GM19452 (cell line): ENCODE measurements around the gene NOC2L.
"Not testable (repeated sequence)": the region's sequence is repeated elsewhere in the genome, so short reads cannot be mapped to it uniquely, and the experiment has no call there.

ENCODE experiments used
- ATAC-seq: cut with Tn5 transposase; IDR thresholded peaks from one replicate; pipeline ENCODE4 v1.9.1; 2021; ENCODE audit not compliant: unreplicated experiment

NOC2L gene

DNA sequence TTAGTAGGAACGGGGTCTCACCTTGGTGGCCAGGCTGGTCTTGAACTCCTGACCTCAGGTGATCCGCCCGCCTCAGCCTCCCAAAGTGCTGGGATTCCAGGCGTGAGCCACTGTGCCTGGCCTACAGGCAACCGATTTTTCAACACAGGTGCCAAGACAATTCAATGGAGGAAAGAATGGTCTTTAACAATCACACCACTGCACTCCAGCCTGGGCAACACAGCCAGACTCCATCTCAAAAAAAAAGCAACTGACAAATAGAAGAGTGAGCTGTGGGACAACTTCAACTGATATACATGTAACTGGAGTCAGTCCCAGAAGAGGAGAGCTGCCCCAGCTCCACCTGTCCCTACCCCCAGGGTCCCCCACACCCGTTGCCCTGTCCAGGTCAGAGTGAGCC, 35.5 kb upstream of the NOC2L start:
- ATAC-seq, result not testable (repeated sequence)

DNA sequence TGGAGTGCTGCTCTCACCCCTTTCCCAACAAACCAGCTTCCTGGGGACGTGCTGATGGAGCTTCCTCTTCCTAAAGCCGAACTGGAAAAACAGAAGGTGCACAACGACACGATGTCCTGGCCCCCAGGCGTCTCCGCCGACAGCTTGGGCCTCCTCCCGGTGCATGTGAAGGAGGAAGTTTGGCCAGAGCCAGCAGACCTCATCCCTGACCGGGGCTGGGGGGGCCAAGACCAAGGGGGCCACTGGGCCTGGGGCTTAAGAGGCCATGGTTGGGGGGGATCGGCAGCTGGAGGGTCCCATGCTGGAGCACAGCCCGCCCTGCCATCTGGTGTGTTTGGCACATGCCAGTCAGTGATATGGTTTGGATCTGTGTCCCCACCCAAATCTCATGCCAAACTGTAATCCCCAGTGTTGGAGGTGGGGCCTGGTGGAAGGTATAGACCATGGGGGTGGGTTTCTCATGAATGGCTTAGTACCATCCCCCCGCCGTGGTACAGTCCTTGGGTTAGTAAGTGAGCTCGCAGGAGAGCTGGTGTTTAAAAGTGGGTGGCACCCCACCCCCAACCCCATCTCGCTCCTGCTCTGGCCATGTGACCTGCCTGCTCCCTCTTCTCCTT, 34.4 kb upstream of the NOC2L start:
- ATAC-seq, result no peak

DNA sequence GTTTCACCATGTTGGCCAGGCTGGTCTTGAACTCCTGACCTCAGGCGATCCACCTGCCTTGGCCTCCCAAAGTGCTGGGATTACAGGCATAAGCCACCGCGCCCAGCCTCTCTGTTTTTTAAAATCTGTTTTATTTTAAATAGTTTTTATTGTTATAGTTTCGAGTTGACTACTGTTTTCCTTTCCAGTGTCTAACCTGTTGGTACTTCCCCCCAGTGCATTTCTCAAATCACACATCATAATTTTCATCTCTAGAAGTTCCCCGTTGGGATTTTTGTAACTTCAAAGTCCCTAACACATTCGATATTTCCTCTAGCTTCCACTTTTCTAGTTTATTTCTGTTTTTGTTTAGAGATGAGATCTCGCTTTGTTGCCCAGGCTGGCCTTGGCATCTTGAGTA, 33.3 kb upstream of the NOC2L start:
- no peak for ATAC-seq

DNA sequence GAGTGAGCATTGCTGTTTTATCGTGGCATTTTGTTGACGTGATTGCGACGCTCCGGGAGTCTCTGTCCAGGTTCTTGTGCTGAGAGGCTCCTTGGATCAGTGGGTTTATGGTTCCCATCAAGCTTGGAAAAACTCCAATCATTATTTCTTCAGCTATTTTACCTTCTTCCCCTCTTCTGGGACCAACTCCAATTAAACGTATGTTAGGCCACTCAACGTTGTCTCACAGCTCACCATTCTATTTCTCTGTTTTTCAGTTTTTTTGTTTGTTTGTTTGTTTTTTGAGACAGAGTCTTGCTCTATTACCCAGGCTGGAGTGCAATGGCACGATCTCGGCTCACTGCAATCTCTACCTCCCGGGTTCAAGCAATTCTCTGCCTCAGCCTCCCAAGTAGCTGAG, 32.8 kb upstream of the NOC2L start:
- no peak for ATAC-seq

DNA sequence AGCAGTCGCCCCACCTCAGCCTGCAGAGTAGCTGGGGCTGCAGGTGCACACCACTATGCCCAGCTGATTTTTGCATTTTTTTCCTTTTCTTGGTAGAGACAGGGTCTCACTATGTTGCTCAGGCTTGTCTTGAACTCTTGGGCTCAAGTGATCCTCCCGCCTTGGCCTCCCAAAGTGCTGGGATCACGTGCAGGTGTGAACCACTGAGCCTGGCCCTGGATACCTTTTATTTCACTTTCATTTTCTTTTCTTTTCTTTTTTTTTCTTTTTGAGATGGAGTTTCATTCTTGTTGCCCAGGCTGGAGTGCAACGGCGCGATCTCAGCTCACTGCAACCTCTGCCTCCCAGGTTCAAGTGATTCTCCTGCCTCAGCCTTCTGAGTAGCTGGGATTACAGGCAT, 32.2 kb upstream of the NOC2L start:
- ATAC-seq, result not testable (repeated sequence)

DNA sequence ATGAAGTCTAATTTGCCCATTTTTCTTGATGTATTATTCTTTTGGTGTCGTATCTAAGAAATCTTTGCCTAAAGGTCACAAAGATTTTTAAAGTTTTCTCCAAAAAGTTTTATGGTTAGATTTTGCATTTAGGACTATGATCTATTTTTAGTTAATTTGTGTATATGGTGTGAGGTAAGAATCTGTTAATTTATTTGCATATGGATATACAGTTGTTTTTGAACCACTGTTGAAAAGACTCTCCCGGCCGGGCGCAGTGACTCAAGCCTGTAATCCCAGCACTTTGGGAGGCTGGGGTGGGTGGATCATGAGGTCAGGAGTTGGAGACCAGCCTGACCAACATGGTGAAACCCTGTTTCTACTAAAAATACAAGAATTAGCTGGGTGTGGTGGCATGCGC, 29.0 kb upstream of the NOC2L start:
- not testable (repeated sequence) for ATAC-seq

DNA sequence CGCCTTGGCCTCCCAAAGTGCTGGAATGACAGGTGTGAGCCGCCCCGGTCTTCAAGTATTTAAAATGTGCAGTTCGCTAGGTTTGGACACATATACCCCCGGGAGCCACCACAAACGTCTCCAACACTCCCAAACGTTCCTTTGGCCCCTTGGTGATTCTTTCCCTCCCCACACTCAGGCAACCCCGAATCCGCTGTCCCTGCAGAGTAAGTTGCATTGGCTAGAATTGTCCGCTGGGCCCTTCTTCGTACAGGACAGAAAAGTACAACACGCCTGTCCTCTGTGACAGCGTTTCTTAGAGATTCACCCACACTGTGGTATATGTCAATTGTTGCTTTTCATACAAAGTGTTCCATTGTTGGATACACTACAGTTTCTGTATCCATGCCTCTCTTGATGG, 26.1 kb upstream of the NOC2L start:
- ATAC-seq, result no peak

DNA sequence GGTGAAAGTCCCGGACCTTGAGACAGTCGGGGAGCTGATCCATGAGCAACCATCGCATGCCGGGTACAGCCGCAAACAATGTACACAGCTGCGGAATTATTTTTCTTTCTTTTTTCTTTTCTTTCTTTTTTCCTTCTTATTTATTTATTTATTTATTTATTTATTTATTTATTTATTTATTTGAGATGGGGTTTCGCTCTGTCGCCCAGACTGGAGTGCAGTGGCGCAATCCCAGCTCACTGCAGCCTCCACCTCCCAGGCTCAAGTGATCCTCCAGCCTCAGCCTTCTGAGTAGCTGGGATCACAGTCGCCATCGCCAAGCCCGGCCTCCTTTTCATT, 25.4 kb upstream of the NOC2L start:
- no peak for ATAC-seq

DNA sequence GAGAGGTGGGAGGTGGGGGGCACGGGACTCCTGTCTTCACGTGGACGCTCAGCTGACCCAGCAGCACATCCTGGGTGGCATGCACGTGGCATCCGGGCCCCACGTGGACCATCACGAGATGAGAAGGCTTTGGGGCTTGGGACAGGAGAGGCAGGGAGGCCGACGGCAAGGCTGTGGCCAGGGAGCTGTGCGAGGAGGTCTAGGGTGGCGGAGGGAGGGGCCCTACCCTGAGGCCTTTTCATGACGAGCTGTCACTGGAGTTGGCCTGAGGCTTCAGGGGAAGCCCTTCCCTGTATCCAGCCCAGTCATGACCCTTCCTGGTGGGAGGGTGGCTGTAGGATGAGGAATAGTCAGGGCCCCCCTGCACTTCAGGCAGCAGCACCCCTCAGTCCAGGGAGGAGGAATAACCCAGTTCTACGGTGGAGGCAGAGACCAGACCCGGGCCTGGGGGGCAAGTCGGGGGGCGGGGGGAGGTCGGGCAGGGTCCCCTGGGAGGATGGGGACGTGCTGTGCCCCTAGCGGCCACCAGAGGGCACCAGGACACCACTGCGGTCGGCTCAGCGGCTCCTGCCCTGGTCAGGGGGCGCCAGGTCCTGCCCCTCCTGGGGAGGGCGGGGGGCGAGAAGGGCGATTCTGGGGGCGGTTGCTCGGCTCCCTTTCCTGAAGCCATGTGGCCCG, 24.9 kb upstream of the NOC2L start:
- ATAC-seq, result no peak

DNA sequence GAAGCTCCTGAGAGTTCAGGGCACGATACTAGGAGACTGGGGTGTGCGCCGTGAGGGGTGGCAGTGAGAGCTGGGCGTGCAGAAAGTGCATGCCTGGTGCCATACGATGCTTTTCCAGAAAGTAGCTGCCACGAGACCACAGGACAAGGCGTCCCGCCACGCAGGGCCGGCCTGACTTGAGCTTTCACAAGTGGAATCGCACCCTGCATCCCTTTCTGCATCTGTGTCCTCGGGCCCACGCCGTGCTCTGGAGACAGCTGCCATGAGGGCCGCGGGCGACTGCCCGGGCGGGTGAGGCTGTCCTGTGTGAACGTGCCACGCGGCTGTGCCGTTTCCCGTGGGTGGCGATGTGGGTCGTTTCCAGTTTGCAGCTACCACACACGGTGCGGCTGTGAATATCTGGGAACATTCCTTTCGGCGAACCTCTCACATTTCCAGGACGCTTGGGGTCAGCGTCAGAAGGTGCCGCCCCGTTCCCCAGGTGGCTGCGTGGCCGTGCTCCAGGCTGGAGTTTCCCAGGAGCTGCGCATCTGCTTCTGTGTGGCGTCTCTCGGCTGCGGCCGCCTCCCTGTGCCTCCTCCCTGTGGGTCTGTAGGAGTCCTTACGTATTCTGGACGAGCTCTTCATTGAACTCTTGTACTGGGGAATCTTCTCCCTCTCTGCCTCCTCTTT, 23.8 kb upstream of the NOC2L start:
- no peak for ATAC-seq

DNA sequence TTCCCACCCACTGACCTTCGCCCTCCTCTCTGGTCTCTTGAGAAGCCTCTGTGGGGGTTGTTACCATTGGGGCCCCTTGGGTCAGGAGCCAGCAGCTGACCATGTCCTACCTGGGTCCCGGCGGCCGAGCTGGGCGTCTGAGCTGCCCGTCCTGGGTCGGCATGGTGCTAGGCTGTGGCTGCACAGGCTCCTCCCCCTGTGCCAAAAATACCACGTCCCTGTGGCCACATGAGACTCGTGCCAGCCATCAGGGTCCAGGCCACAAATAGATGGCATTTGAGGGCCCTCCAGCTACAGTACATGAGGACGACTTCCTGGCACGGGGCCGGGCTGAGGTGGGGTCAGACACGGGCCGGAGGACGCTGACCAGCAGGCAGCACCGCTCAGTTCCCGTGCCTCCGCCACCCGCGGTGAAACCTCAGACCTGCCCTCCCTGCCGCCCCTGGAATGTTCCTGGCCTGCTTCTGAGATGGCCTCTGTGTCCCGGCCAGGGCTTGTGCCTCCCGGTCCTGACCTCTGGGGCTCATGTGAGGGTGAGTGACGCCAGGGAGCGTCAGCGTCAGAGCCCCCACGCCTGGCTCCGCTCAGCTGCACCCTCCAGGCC, 23.0 kb upstream of the NOC2L start, which contains the start of gene PERM1:
PERM1 (minus strand) TSS at position 139 of the 604 bp plus-strand sequence. CDS start 1,064 bp downstream, outside the sequence.
- ATAC-seq, result no peak

DNA sequence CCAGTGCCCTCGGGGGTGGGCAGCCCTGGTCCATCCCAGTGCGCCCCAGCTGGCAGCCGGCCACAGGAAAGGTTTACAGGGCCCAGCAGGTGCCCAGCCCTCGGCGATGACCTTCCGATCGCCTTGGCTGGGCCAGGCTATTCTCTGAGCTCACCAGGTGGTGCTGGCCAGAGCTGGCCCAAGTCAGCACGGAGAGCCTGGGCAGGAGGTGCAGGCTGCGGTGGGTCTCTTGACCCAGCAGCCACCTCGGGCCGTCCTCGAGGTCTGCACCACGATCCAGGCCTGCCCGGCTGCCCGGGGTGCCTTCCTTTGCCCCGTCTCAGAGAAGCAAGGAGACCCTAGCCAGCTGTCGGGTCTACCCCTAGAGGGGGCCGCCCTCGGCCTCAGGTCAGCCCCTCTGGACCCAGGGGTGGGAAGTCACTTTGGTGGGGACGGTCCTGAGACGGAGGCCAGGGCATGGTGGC, 22.5 kb upstream of the NOC2L start:
- no peak for ATAC-seq

DNA sequence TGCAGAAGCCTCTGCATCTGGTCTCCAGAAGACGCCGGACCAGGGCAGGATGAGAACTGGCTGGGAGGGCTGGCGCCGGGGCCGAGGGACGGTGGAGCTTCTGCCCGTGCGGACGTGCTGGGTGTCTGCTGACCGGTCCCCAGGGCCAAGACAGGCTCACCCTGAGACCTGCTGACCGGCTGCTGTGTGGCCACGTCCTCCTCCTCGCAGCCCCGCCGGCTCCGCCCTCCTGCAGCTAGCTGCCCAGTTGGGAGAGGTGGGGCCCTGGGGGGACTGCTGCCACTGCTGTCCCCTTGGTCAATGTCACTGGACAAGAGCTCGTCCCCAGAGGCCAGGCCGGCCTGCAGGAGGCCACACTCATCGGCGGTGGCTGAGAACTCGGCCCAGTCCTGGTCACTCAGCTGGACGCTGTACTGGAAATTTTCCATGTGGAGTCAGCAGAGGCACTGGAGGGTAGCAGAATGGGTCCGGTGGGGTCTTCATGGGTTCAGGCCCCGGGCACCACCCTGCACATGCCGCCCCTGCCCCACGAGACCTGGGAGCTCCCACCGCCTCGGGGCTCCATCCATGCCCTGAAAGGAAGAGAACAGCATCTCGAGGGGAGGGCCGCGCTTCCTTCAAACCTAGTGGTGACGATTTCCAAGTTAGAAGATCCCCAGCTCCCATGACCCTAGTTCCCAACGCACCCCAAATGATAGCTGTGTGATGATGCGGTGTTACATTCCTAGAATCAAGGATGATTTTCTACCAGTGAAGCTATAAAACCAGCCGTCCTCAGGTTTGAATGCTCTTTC, 21.7 kb upstream of the NOC2L start:
- no peak for ATAC-seq

DNA sequence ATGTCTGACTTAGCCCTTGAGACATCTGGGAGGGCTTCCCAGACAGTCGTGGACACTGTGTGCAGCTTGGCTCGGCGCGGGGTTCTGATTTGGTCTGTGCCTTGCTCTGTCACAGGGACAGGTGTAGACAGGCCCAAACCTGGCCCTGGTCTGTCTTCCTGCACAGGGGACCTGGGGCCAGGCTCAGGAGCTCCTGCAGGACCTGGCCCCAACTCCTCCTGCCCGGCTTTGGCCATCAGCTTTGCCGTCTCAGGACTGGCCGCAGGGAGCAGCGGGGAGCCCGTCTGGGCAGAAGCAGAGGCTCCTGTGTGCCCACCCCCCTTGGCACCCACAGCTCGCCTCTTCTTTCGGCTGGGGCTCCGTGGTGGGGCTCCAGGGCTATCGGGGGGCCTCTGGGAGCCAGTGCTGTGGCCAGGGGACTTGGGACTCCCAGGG, 21.1 kb upstream of the NOC2L start:
- no peak for ATAC-seq

DNA sequence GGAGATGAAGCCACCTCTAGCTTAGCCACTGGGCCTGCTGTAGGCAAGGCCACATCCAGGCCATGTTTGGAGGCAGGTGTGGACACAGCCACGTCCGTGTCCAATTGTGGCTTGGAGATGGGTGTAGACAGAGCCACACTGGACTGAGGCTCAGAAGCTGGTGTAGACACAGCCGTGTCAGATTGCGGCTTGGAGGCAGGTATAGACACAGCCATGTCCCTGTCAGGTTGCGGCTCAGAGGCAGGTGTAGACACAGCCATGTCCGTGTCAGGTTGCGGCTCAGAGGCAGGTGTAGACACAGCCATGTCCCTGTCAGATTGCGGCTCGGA, 20.7 kb upstream of the NOC2L start:
- no peak for ATAC-seq

DNA sequence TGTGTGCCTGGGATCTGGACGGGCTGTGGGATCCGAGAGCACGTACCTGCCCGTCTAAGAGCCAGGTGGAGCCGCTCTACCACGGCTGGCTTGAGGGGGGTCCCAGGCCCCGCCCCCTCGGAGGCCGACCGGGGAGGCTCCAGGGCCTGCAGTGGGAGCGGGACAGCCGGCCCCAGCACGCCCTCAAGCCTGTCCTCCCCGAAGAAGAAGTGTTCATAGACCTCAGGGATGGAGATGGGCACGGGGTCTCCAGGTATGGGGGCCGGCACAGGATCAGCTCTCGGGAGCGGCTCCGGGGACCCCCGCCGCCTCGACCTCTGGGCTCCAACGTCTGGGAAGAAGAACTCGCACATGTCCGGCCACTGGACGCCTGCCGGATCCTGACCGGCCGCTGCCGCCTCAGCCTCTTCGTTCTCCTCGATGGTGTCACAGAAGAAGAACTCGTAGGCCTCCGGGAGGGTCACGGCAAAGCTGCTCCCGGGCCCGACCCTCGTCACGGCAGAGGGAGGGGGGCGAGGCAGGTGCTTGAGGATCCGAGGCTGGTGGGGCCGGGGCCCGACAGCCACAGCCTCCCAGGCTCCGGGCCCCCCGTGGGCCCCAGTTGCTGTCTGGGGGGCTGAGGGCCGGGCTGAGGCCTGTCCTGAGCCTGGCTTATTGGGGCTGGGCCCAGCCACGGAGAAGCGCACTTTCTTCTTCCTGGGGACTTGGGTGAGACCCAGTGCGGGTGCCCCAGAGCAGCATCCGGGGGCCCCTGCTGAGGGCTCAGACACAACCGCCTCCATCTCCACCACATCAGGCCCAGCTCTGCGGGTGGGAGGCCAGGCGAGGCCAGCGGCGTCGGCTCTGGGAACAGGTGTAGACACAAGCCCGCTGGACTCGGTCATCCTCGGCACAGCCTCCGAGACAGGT, 20.0 kb upstream of the NOC2L start:
- no peak for ATAC-seq

DNA sequence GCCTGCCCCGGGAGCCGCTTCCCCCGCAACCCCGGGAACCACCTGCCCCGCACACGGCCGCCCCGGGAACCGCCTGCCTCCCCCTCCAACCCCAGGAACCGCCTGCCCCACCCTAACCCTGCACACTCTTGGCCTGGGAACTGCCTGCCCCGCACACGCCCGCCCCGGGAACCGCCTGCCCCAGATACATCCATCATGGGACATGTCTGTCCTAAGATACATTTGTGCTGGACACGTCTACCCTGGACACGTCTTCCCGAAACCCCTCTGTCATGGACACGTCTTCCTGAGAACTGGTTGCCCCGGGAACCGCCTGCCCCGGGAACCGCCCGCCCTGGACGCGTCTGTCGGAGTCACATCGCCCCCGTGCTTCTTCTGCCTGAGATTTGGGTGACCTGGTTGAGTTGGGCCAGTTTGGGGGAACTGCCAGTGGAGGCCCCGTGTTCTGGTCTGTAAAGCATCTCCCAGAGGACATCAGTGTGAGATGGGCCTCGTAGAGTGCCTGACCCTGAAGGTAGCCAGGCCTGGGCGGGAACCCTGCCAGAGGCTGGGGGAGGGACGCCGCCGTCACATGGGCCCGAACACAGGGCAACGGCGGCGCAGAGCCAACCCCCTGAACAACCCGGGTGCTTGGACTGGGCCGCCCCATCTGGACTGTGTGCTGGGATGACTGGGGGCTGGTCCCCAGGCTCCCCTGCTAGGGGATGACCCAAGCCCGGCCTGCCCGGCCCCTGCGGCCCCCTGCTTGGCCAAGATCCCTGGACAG, 19.2 kb upstream of the NOC2L start:
- ATAC-seq, result no peak

DNA sequence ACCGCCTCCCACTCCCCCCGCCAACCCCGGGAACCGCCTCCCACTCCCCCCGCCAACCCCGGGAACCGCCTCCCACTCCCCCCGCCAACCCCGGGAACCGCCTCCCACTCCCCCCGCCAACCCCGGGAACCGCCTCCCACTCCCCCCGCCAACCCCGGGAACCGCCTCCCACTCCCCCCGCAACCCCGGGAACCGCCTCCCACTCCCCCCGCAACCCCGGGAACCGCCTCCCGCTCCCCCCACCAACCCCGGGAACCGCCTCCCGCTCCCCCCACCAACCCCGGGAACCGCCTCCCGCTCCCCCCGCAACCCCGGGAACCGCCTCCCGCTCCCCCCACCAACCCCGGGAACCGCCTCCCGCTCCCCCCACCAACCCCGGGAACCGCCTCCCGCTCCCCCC, 17.7 kb upstream of the NOC2L start:
- ATAC-seq, result not testable (repeated sequence)

DNA sequence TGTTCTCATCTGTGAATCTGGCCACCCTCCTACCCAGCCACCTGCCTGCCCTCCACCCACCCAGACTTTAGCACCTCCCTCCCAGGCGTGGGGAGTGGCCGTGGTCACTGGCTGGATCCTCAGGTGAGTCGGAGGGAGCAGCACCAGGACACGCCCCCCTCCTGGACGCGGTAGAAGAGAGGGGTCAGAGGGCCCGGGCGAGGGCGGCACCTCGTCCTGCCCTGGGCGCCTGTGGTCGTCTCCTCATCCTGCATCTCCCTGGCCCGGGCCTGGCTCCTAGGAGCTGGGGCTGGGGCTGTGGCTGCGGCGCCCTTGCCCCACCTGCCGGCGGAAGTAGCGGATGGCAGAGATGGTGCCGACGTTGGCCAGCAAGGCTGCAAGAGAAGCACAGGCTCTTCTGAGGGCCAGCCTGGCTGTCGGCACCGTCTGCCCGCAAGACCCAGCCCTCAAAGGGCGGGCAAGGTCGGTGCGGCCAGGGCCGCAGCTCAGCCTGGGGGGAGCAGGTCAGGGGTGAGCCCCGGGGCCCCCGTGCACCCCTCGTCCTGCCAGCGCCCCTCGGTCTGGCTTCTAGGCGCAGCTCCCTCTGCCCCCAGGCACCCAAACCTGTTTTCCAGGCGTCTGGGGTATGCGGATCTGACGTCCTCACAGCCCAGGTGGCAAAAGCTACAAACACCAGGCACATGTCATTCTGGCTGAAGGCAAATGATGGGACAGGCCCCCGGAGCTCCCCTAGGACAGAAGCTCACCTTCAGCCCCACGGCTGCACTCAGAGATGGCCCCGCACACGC, 17.0 kb upstream of the NOC2L start:
- ATAC-seq, result peak; percentile 64
